HS-27A (cell line): ENCODE data around the gene PDE6B.
"Not testable (repeated sequence)": the region's sequence is repeated elsewhere in the genome, so short reads cannot be mapped to it uniquely, and the experiment has no call there.

Experiments used
- DNase-seq: peaks from one replicate; pipeline ENCODE4 v3.0.0-alpha.2; 2012; ENCODE audit warnings: low read depth, missing footprints

PDE6B gene

DNA sequence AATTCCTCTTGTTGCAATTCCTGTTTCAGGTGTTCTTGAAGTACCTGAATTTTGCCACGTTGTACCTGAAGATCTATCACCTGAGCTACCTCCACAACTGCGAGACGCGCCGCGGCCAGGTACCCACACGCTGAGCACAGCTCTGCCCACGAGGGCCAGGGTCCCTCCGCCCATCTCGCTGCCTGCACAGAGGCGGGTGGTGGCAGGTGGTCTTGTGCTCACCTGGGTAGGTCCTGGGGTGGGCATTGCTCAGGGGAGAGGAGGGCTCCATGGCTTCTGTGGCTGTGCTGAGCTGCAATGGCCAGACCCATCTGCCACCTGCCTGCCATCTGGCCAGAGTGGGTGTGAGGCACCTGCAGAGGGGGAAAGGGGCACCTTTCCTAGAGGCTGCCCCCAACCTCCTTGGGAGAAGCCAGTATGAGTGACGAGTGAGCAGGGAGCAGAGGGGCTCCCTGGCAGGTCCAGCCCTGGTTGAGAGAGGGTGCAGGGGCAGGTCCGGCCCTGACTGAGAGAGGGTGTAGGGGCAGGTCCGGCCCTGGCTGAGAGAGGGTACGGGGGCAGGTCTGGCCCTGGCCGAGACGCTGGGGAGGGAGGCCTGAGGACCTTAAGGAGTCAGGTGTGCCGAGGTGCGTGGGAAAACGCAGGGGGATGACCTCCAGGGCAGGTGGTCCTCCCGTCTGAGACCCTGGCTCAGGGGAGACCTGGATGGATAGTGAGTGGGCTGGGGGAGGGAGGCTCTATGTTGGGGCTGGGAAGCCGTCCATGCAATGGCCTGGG is 10.7 kb downstream of the PDE6B start:
- DNase-seq, result no peak

DNA sequence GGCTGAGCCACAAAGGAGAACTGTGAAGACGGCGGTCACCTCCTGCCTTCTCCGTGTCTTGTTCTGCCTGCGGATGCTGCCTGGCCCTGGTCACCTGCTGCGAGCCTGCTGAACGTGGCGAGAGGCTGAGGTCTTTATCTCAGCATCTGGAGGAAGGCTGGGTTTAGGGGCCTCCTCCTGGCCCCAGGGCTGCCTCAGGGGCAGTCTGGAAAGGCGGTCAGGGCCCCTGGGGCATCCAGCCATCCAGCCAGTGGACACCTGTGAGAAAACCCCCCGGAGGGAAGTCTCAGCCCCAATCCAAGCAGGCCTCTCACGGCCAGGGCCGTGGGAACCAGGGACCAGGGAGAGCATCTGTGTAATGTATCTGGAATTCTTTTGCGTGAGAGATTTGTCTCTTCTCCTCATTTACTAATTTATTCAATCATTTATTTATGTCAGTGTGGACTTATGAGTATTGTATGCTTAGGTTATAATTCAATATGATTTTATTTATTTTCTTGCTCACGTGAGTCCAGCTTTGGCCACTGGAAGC is 11.3 kb downstream of the PDE6B start:
- no peak for DNase-seq

DNA sequence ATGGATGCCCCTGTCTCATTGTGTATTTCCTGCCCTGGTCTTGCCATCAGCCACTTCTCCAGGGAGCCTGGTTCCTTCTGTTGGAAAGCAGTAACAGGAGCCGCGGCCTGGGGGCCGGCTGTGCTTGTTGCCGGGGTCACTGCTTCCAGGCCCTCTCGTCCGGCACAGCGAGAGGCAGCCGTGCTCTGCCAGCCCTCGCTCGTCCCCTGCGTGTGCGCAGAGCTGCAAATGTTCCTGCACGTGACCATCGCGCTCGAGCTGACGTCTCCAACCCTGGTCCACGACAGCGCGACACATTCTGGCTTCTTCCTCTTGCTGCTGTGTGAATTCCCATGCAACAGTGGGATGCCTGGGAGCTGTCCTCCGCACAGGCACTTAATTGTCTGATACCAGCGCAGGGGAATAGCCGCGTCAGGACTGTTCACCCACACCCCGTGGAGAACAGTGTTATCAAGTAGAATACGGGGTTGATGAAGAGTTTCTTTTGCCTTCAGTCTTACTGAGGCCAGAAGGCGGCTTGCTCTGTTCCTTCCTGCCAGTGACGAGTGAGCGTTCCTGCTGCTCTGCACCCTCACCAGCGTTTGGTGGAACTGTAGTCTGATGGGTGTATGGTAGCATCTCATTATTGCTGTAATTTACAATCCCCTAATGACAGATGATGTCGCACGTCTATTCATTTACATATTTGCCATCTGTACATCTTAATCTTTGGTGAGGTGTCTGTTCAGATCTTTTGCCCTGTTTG is 12.3 kb downstream of the PDE6B start:
- no peak for DNase-seq

DNA sequence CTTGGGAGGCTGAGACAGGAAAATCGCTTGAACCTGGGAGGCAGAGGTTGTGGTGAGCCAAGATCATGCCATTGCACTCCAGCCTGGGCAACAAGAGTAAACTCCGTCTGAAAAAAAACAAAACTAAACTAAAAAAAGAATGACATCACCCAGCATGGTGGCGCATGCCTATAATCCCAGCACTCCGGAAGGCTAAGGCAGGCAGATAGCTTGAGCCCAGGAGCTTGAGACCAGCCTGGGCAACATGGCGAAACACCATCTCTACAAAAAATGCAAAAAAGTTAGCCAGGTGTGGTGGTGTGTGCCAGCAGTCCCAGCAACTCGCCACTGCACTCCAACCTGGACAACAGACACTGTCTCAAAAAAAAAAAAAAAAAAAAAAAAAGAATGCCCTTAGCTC is 17.0 kb downstream of the PDE6B start:
- DNase-seq, result not testable (repeated sequence)

DNA sequence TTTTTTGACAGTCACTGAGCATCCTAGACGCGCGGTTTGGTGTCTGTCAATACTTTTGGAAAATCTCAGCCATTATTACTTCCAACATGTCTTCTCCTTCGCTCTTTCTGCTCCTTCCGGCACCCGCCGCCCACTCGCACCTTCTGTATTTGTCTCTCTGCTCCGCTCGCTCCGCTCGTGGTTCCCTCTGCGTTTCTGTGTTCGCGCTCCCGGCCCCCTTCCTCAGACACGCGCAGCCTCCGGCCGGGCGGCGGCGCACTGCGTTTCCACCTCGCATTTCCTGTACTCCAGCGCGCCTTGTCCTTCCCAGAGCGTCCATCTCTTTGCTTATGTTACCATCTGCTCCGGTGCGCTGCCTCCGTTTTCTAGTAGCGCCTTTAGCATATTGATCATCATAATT is 21.1 kb downstream of the PDE6B start:
- no peak for DNase-seq

DNA sequence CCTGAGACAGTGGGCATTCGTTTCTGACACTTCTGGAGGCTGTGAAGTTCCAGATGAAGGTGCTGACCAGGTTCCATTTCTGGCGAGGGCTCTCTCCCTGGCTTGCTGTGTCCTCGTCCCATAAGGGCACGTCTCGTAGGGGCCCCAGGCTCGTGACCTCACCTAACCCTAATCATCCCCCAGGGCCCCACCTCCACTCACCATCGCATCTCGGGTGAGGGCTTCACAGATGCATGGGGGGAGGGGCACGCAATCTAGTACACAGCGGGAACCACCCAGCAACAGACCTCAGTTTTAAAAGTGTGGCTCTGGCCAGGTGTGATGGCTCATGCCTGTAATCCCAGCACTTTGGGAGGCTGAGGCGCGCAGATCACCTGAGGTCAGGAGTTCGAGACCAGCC is 22.1 kb downstream of the PDE6B start:
- DNase-seq, result no peak

DNA sequence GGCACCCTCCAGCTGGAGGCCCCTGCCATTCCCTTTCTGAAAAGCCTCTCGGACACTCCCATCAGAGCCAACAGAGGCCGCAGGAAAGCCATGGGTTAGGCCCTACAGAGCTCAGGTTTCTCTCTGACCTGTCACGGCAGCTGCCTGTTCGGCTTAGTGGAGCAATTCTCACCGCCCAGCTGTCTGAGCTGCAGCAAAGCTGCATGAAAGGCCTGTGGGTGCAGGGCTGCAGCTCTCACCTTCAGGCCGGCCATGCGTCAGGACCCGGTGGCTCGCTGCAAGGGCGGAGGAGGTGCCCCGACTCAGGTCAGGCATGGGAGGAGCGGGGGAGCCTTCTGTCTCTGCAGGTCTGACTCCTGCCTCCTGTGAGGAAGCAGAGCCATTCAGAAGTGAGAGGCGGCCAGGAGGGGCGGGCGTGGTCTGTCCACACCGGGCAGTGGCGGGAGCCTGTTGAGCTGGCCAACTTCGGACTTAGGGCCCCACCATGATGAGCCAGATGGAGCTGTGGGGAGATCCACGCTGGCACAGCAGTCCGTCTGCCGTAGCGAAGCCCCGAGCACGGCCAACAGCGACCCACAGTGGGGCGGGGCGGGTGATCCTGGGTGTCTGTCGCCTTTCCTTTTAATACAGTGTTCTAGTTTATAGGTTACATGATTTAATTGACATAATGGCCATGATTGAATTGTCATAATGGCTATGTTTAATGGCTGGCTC is 23.4 kb downstream of the PDE6B start:
- DNase-seq, result no peak

DNA sequence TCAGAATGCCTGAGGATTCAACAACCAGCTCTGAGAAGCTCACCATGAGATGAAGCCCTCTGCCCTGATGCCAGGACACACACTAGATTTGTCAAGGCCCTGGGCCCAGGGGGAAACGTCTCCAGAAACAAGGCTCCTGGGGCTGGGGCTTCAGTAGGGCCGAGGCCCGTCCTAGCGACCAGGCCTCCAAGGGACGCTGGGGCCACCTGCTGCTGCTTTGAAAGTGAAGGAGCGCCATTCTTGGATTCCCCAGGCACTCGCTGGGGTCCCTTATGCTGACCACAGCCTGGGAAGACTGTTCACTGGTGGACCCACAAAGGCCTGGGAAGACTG is 23.9 kb downstream of the PDE6B start:
- DNase-seq, result no peak

DNA sequence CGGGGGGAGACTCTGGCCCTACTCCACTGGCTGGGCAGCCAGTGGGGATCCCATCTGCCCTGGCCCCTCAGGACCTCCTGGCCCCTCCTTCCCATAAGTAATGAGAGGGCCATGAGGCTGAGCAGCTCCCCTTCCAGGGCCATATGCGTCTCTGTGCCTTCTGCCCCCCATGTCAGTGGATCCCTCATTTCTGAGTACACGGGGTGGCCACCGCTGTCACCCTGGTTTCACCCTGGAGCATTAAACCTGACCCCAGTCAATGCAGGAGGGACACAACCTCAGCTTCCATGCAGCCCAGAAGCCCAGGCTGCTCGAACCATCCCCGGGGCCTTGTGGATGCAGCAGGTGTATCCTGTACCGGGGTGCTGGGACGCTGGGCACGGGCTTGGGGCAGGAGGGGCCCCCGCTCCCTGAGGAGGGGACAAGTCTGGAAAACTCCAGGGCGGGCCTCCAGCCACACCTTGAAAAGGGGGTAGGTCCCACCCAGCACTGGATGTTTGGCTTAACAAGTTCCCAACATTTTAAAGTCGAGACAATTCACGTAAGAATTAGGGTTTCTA is 24.5 kb downstream of the PDE6B start:
- DNase-seq, result no peak

DNA sequence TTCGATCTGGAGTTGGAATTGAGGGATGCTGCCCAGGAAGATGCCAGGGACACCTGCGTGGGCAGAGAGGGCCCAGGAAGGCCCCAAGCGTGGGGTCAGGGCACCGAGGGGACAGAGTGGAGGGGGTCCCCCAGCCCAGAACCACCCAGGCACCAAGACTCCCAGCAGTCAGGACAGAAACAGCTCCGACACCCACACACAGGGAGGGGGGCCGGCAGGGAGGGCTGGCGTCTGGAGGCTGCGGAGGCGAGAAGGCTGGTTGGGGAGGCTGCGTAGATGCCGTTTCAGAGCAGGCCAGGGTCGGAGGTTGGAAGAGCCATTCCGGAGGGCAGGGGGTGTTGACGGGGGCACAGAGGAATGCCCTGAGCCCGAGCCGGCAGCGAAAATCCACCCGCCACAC is 25.1 kb downstream of the PDE6B start:
- DNase-seq, result no peak

DNA sequence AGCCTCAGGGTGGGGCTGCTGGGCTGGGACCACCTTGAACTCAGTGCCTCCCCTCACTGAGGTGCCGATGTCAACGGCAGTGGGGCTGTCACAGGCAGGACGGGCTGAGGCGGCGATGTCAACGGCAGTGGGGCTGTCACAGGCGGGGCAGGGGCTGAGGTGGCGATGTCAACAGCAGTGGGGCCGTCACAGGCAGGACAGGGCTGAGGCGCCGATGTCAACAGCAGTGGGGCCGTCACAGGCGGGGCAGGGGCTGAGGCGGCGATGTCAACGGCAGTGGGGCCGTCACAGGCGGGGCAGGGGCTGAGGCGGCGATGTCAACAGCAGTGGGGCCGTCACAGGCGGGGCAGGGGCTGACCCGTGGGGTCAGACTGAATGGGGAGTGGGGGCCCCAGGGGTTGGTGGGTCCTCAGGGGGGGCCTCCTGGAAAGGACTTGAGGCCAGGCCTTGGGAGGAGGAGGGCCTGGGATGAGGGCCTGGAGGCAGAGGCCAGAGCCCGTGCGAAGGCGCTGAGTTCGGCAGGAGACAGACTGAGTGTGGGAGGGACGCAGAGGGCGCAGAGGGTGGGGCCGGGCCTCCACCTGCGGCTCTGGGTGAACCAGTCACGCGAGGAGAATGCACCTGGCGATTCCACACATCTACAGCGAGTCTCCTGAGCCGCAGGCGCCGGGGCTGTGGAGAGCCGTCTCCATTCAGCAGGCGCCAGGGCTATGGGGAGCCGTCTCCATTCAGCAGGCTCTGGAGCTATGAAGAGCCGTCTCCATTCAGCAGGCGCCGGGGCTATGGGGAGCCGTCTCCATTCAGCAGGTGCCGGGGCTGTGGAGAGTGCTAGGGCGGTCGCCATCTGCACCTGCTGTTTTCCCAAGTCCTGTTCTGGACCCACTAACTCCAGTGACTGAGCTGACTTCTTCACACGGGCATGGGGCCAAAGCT is 25.8 kb downstream of the PDE6B start:
- no peak for DNase-seq

DNA sequence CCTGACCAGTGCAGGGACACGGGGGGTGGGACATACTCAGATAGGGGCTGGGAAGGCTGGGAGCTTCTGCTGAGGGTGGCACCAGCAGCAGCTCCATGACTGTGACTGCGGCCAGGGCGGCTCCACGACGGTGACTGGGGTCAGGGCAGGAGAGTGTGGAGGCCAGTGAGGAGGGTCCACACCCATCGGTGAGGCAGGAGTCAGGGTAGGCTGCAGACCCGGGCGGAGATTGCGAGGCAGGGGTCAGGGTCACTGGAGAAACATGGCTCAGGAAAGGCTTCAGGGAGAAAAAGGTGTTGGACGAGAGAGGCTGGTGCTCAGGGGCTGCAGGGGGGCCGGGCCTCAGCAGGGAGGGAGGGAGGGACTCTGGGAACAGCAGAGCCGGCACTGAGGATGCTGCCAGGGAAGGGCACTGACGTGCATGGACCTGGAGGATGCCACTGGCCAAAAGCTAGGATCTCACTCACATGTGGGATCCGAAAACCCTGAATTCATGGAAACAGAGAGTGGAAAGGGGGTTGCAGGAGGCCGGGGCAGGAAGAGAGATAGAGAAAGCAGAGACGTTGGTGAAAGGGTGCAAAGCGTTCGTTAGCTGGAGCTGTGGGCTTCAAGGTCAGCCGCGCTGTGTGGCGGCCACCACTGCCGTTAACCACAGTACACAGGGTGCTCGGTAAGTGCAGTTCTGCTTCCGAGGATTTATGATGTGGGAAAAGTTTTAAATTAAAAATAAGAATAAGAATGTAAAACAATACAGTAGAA is 26.7 kb downstream of the PDE6B start:
- DNase-seq, result no peak

DNA sequence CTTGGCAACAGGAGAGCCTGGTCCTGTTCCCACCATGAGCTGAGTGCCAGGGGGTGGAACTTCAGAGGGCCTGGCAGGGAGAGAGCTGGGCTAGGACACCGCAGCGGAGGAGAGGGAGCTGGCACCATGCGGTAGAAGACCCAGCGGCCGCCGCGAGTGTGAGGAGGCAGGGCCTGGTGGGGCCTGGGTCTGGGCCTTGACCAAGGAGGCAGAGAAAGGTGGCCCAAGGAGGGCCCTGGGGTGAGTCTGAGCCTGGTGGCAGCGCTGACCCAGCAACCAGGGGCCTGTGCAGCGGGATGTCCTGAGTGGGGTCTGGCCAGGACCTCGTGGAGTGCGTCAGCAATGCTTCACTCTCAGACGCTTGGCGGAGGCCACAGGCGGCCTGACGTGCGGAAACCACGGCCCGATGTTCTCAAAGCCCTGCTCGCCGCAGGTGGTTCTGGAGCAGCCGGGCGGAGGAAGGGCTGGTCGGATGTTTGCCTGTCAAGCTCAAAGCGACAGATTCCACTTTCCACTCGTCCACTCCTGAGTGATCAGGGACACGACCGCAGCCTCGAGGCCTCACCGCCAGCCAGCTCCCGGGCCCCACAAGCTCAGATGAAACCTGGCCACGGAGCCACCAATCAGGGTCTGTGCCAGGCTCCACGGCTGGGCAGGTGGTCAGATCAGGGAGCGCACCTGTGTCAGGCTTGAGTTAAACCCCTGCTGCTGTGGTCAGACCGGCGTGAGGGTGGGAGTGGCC is 27.9 kb downstream of the PDE6B start:
- no peak for DNase-seq

DNA sequence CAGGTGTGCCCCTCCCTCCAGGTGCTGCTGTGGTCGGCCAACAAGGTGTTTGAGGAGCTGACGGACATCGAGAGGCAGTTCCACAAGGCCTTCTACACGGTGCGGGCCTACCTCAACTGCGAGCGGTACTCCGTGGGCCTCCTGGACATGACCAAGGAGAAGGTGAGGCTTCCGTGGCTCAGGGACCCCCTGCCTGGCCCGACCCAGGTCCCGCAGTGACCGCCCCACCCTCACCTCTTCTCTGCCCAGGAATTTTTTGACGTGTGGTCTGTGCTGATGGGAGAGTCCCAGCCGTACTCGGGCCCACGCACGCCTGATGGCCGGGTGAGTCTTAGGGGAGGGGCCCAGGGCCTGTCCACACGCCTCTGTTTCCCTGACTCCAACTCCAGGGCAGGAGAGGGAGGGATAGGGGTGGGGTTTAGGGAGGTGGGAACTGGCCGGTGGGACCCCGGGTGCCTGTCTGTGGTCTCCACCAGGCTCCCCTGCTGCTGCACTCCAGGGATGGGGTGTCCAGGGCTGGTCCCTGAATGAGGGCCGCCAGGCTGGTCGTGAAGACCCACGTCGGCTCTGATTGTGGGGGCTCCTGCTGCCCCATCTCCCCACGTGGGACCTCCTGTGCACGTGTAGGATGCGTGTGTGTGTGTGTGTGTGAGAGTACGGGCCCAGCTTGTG is 28.6 kb downstream of the PDE6B start:
- DNase-seq, result no peak

DNA sequence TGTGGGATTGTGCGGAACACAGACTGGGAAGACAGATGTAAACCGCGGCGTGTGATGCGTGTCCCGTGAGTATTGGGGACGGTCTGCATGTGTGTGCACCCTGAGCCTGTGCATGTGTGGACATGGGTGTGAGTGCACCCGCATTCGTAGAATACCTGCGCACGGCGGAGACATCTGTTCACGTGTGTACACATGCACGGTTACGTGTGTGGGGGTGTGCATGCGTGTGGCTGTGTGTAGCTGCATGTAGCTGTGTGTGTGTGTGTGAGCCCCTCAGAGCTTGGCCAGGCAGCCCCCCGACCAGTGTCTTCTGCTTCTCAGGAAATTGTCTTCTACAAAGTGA is 29.1 kb downstream of the PDE6B start:
- no peak for DNase-seq

DNA sequence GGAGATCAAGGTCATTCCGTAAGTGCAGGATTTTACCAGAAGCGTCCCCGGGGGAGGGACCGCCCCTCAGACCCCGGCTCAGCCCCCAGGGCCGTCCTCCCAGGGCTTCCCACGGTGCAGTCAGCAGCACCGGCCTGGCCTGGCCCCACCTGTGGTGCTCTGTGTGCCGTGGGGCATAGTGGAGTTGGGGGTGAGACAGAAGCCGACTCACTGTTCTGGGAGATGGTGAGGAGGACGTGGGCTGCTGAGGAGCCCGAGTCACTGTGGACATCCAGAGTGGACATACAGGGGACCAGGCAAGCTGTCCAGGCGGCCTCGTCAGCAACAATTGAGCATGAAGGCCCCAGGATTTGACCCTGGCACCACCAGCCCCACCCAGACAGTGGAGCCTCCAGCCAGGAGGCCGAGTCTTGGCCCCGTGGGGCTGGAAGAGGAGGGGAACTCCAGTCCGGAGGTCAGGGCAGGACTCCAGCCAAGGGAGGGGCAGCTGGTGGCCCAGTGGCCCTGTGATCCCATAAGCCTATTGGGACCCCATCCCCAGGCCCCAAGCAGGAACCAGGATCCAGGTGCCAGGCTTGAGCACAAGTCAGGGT is 29.6 kb downstream of the PDE6B start:
- DNase-seq, result no peak

DNA sequence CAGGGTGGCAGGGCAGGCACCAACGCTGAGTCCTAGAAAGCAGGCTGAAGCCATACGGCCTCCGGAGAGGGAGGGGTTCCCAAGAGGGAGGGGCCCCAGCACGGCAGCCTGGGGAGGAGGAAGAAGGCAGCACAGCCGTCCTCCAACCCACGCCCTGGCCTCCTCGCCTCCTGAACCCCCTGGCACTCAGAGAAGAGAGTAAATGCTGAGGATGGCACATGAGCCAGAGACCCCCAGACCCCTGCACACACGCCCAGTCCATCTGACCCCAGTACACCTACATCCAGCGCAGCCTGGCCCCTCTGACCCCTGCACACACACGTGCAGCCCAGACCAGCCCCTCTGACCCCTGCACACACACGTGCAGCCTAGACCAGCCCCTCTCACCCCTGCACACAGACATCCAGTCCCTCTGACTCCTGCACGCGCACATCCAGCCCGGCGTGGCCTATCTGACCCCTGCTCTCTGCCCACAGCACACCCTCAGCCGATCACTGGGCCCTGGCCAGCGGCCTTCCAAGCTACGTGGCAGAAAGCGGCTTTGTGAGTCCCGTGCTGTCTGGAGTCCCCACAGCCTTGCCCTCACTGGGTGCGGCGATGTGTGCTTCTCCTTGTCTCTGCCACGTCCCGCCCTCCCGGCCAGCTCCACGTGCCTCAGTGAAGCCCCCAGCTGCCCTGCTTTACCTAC is 30.2 kb downstream of the PDE6B start:
- DNase-seq, result no peak
